Sigmoid colon (tissue), 7 donors: Measurements from ENCODE around the gene HIF1AN. TPM values are rescaled to one million over a fixed set of nuclear protein-coding genes. Genes with fewer than 3 reads are reported as not detected.

Experiments used
- DNase-seq: peaks from one replicate; pipeline ENCODE4 v3.0.0-alpha.2; 2019
- H3K27ac ChIP-seq, 4 donors: fragments of 200-600 bp; sonication (generic); one replicate each; pipeline ENCODE4 v1.5.1; 2016 to 2019; ENCODE audit warnings: mild to moderate bottlenecking in 1 of 4
- H3K27me3 ChIP-seq, 3 donors: fragments of 200-600 bp; sonication (generic); one replicate each; pipeline ENCODE4 v1.5.1; 2019; ENCODE audit warnings: mild to moderate bottlenecking in 1 of 3
- H3K36me3 ChIP-seq, 4 donors: fragments of 200-600 bp; sonication (generic); one replicate each; pipeline ENCODE4 v1.5.1; 2016 to 2019
- H3K4me1 ChIP-seq, 4 donors: fragments of 200-600 bp; sonication (generic); one replicate each; pipeline ENCODE4 v1.5.1; 2017 to 2019
- H3K4me3 ChIP-seq, 4 donors: fragments of 200-600 bp; sonication (generic); one replicate each; pipeline ENCODE4 v1.5.1; 2017 to 2019; ENCODE audit warnings: mild to moderate bottlenecking in 2 of 4, moderate library complexity in 1 of 4
- H3K9me3 ChIP-seq, 4 donors: fragments of 200-600 bp in 3 of 4; sonication (generic) in 3 of 4; one replicate each; pipeline versions ENCODE4 v1.5.1 to v1.6.1; 2013 to 2019
- EP300 ChIP-seq, 4 donors: sonication (generic); formaldehyde crosslinking; IDR thresholded peaks; one replicate each; pipeline ENCODE4 v1.6.1; 2017; ENCODE audit warnings: antibody characterized with exemption in 4 of 4
- POLR2A ChIP-seq, 2 donors: fragments of 450-650 bp; IDR thresholded peaks; one replicate each; pipeline ENCODE4 v1.6.1; 2016; ENCODE audit warnings: antibody characterized with exemption in 2 of 2, mild to moderate bottlenecking in 2 of 2, moderate library complexity in 2 of 2
- POLR2AphosphoS5 ChIP-seq, 4 donors: sonication (generic); formaldehyde crosslinking; IDR thresholded peaks; one replicate each; pipeline ENCODE4 v1.6.1; 2017; ENCODE audit warnings: antibody characterized with exemption in 4 of 4
- WGBS, 2 donors: extraction: QIAGEN DNeasy Blood & Tissue Kit; methylation state at CpG; one replicate each; pipeline ENCODE4 v1.1.7; 2013; 5-methylcytosine and 5-hydroxymethylcytosine counted together
- intact Hi-C: fragments of 100-400 bp; cut with DNase I; formaldehyde crosslinking; loops from one replicate; pipeline ENCODE4 v1.15.1; 2023
- polyA plus RNA-seq, 3 donors: library from polyadenylated mRNA; stranded (reverse); fragments of 200-250 nt; gene quantifications; one replicate each; pipeline ENCODE4 v1.2.3, GENCODE V29; 2013
- total RNA-seq, 4 donors: library from RNA; depleted of rRNA; stranded (reverse); fragments of >200 nt; gene quantifications; one replicate each; pipeline ENCODE4 v1.1.0, GENCODE V29; 2016
- TF ChIP-seq, protein P1 (sequence below), 4 experiments: fragments of 450-650 bp in 3 of 4; fragments of 200-600 bp in 1 of 4; IDR thresholded peaks; one replicate each; pipeline ENCODE4 v1.5.1; 2016 to 2019; ENCODE audit warnings: antibody characterized with exemption in 4 of 4, mild to moderate bottlenecking in 3 of 4, moderate library complexity in 2 of 4
- donor health status: healthy with polysubstance abuse.
- donor health status: Bipolar disorder and iron deficiency.
- donor health status: healthy.

HIF1AN gene
- total and polyA plus RNA-seq, 7 donors: 4.2 to 23.8 (median 13.2) TPM

DNA sequence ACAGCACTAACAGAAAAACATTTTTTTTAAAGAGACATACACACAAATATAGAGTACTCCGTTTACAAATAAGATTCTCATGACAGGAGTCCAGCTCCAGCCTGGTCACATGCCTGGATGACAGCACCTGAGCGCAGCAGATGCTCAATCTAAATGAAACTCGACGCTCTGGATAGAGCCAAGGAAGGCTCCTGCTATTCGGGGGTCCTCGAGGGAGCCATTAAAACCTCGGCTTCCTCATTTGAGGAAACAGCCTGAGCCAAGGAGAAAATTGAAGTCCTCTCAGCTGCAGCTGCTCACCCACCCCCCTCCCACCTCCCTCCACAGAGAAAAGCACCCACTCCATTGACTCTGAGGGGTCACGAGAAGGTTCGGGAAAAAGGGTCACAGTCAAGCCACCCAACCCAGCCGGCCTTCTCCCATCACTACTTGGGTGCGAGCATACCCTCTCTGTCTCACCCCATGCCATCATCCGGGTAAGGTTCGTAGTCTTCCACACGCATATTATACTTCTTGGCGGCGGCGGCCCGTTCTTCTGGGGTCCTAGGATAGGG, 6.7 kb upstream of the HIF1AN start:
- WGBS, 2 donors: 1% methylated on average over 18 of the region's 18 CpGs

DNA sequence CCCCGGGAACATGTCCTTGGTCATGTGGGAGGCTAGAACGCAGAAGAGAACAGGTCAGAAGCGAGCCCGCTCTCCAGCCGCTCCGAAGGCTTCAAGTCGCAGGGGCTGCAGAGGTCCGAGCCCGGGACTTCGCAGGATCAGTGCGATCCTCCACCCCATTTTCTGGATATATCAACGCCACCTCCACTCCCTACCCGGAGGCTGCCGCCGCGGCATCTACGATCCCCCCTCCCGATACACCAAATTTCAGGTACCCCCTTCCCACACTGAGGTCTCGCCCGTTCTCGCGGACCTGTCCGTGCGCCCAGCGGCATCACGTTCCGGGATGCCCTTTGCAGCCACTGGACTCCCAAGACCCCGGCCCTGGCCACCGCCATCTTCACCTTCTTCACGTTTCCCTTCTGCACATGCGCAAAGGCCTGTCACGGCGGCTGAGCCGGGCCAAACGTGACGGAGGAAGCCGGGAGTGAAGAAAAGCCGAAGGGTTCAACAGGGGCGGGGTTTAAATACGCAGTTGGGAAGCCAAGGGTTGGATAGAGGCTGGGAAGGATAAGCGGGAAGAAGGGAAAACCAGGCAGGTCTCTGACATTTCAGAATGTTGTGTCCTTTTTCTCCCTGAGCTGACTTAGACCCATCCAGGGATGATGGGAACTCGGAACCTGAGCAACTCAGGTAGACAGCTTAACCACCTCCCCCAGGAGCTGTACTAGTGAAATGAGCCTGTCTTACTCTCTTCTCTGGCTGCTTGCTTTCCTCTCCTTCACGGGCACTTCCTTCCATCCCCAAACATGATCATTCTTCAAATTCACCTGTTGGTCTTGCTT, 6.1 kb upstream of the HIF1AN start, which contains the start of gene NDUFB8:
TSS of gene NDUFB8 (minus strand) at position 397 of the 824 bp plus-strand sequence. CDS start at position 377, 20 bp downstream.
- DNase-seq: peak; percentile 95
- WGBS, 2 donors: 0 to 1% methylated on average over 43 of the region's 43 CpGs
- peaks cover 18 to 26% (median 19%) of the 10 kb centered on the region in 4 donors for H3K36me3 ChIP-seq
- peak within 1 kb of the TSS; percentile 57 to 97 (median 95) for H3K4me3 ChIP-seq
- intact Hi-C loops: no loop called here
- H3K4me1 ChIP-seq: peaks cover 0 to 26% (median 19%) of the 10 kb centered on the region in 4 donors
- TF ChIP-seq POLR2A (IDR thresholded peaks at IDR 0.05): peak in 1 of 2 donors; percentile 62
- no peak for TF ChIP-seq EP300 (IDR thresholded peaks at IDR 0.05)
- TF ChIP-seq POLR2AphosphoS5 (IDR thresholded peaks at IDR 0.05): peak; percentile 79 to 87 (median 84)
- TF ChIP-seq, protein P1, sequence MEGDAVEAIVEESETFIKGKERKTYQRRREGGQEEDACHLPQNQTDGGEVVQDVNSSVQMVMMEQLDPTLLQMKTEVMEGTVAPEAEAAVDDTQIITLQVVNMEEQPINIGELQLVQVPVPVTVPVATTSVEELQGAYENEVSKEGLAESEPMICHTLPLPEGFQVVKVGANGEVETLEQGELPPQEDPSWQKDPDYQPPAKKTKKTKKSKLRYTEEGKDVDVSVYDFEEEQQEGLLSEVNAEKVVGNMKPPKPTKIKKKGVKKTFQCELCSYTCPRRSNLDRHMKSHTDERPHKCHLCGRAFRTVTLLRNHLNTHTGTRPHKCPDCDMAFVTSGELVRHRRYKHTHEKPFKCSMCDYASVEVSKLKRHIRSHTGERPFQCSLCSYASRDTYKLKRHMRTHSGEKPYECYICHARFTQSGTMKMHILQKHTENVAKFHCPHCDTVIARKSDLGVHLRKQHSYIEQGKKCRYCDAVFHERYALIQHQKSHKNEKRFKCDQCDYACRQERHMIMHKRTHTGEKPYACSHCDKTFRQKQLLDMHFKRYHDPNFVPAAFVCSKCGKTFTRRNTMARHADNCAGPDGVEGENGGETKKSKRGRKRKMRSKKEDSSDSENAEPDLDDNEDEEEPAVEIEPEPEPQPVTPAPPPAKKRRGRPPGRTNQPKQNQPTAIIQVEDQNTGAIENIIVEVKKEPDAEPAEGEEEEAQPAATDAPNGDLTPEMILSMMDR (IDR thresholded peaks at IDR 0.05): no peak
- H3K27me3 ChIP-seq: no peaks in the 10 kb centered on the region
- H3K27ac ChIP-seq: peak within 1 kb of the TSS; percentile 81 to 91 (median 86)
- no peaks in the 10 kb centered on the region for H3K9me3 ChIP-seq

More for the DNA sequence above, 6.7 kb upstream of the HIF1AN start:
- intact Hi-C loops: no loop called here
- H3K27me3 ChIP-seq: no peaks in the 10 kb centered on the region
- H3K27ac ChIP-seq: peak overlapping the region; percentile 81 to 91 (median 86)
- peaks cover 0 to 26% (median 19%) of the 10 kb centered on the region in 4 donors for H3K4me1 ChIP-seq
- TF ChIP-seq EP300 (IDR thresholded peaks at IDR 0.05): no peak
- TF ChIP-seq, protein P1 (IDR thresholded peaks at IDR 0.05): no peak
- no peak for TF ChIP-seq POLR2A (IDR thresholded peaks at IDR 0.05)
- H3K9me3 ChIP-seq: no peaks in the 10 kb centered on the region
- H3K4me3 ChIP-seq: peak overlapping the region; percentile 57 to 97 (median 95)
- peak; percentile 67 for DNase-seq
- peaks cover 23 to 33% (median 26%) of the 10 kb centered on the region in 4 donors for H3K36me3 ChIP-seq

DNA sequence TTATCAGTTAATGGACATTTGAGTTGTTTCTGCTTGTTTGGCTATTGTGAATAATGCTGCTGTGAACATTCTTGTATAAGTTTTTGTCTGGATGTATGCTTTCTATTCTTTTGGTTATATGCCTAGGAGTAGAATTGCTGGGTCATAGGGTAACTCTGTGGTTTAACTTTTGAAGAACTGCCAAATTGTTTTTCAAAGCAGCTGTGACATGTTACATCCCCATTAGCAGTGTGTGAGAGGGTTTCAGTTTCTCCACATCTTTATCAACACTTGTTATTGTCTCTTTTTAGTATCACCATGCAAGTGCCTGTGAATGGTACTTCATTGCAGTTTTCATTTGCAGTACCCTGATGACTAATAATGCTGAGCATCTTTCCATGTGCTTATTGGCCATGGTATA, 4.0 kb upstream of the HIF1AN start:
- peaks cover 0 to 41% (median 31%) of the 10 kb centered on the region in 4 donors for H3K4me1 ChIP-seq
- no peaks in the 10 kb centered on the region for H3K9me3 ChIP-seq
- H3K4me3 ChIP-seq: no peak overlapping the region
- TF ChIP-seq, protein P1 (IDR thresholded peaks at IDR 0.05): no peak
- no peak for TF ChIP-seq EP300 (IDR thresholded peaks at IDR 0.05)
- no peak for TF ChIP-seq POLR2AphosphoS5 (IDR thresholded peaks at IDR 0.05)
- TF ChIP-seq POLR2A (IDR thresholded peaks at IDR 0.05): no peak
- H3K27me3 ChIP-seq: no peaks in the 10 kb centered on the region
- intact Hi-C loops: no loop called here
- H3K27ac ChIP-seq: no peak overlapping the region
- no peak for DNase-seq
- peaks cover 0 to 7% (median 3%) of the 10 kb centered on the region in 4 donors for H3K36me3 ChIP-seq

DNA sequence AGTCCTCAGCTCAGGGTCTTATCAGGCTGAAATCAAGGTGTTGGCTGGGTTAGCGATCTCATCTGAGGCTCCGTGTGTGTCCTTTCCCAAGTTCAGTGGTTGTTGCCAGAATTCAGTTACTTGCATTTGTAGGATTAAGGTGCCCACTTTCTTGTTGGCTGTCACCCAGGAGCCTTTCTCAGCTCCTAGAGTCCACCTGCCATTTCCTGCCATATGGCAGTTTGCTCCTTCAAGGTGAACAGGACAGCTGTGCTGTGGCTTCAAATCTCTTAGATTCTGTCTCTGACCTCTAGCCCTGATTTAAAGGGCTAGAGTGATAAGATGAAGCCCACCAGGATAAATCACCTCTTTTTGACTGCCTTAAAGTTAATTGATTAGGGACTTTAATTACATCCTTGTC, 1.0 kb upstream of the HIF1AN start:
- Histone ChIP-seq H3K4me1 (peaks cover 0 to 33% (median 27%) of the 10 kb centered on the region in 4 donors), H3K27me3 (no peaks in the 10 kb centered on the region), H3K27ac (peak overlapping the region in 1 of 4 donors; percentile 78), H3K4me3 (no peak overlapping the region), H3K9me3 (no peaks in the 10 kb centered on the region), H3K36me3 (peaks cover 0 to 23% (median 5%) of the 10 kb centered on the region in 4 donors)
- TF ChIP-seq POLR2AphosphoS5 (IDR thresholded peaks at IDR 0.05): no peak
- TF ChIP-seq, protein P1 (IDR thresholded peaks at IDR 0.05): no peak
- no peak for TF ChIP-seq EP300 (IDR thresholded peaks at IDR 0.05)
- TF ChIP-seq POLR2A (IDR thresholded peaks at IDR 0.05): no peak
- intact Hi-C loops: no loop called here
- WGBS, 2 donors: 56 to 84% methylated on average over 2 of the region's 2 CpGs
- no peak for DNase-seq
